HG02623 (cell line): ENCODE measurements around the gene FZD7.

ENCODE experiments used
- ATAC-seq: cut with Tn5 transposase; IDR thresholded peaks from one replicate; pipeline ENCODE4 v1.9.1; 2021; ENCODE audit warnings: moderate library complexity; ENCODE audit not compliant: unreplicated experiment

FZD7 gene

GRCh38 chr2:202035941-202036372, 2.3 kb downstream of the FZD7 start:
- no peak for ATAC-seq

GRCh38 chr2:202036601-202037037, 3.0 kb downstream of the FZD7 start:
- ATAC-seq: no peak

GRCh38 chr2:202037086-202037485, 3.4 kb downstream of the FZD7 start:
- no peak for ATAC-seq

- no peak for ATAC-seq
Observed at GRCh38 chr2:202038471-202039277, 5.0 kb downstream of the FZD7 start.

GRCh38 chr2:202039278-202040078, 5.8 kb downstream of the FZD7 start:
- no peak for ATAC-seq

GRCh38 chr2:202040079-202040844, 6.6 kb downstream of the FZD7 start:
- no peak for ATAC-seq

- no peak for ATAC-seq
Observed at GRCh38 chr2:202042444-202042843, 8.8 kb downstream of the FZD7 start.

- ATAC-seq: no peak
Observed at GRCh38 chr2:202043475-202043874, 9.8 kb downstream of the FZD7 start.

- no peak for ATAC-seq
Observed at GRCh38 chr2:202044777-202045176, 11.1 kb downstream of the FZD7 start.

- no peak for ATAC-seq
Observed at GRCh38 chr2:202046572-202046971, 12.9 kb downstream of the FZD7 start.

- no peak for ATAC-seq
Observed at GRCh38 chr2:202049092-202049728, 15.6 kb downstream of the FZD7 start.

- no peak for ATAC-seq
Observed at GRCh38 chr2:202049840-202050239, 16.2 kb downstream of the FZD7 start.

- no peak for ATAC-seq
Observed at GRCh38 chr2:202050652-202051051, 17.0 kb downstream of the FZD7 start.

GRCh38 chr2:202051499-202052161, 18.0 kb downstream of the FZD7 start:
- ATAC-seq: no peak

- no peak for ATAC-seq
Observed at GRCh38 chr2:202052235-202052634, 18.6 kb downstream of the FZD7 start.

GRCh38 chr2:202054679-202055078, 21.0 kb downstream of the FZD7 start:
- ATAC-seq: no peak

GRCh38 chr2:202056611-202057010, 23.0 kb downstream of the FZD7 start:
- no peak for ATAC-seq

GRCh38 chr2:202060218-202060617, 26.6 kb downstream of the FZD7 start:
- no peak for ATAC-seq

GRCh38 chr2:202061695-202062094, 28.0 kb downstream of the FZD7 start:
- ATAC-seq: no peak

GRCh38 chr2:202064171-202064880, 30.7 kb downstream of the FZD7 start:
- no peak for ATAC-seq
